Measurements from ENCODE around the gene TFDP2. TPM values are rescaled to one million over a fixed set of nuclear protein-coding genes. Genes with fewer than 3 reads are reported as not detected.
"Not testable (repeated sequence)": the region's sequence is repeated elsewhere in the genome, so short reads cannot be mapped to it uniquely, and the experiment has no call there.

Gene TFDP2
- total RNA-seq, 1 donor from 2014 or later: 42.6 TPM

DNA sequence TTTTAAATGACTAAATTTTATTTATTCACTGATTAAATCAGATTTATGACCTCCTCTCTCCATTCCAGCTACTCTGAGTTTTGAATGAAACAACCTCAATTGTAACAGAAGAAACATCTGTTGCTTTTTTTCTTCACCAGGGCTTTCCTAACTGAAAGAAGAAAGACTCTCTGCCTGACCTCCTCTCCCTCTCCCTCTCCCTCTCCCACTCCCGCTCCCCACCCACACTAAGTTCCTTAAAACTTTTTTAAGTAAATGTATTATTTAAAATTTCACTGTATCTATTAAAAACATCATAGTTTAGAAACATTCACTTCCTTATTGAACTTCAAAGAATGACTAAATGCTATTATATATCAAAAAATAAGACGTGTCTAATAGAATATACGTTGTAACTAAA, 122.0 kb downstream of the TFDP2 start:
- DNase-seq (ENCODE audit: low spot score): no peak

GRCh38 chr3:142026333-142026732, 123.0 kb downstream of the TFDP2 start:
- DNase-seq (ENCODE audit: low spot score): no peak

GRCh38 chr3:142022381-142022780, 127.0 kb downstream of the TFDP2 start:
- DNase-seq (ENCODE audit: low spot score): no peak

GRCh38 chr3:142021127-142021526, 128.2 kb downstream of the TFDP2 start:
- no peak for DNase-seq (ENCODE audit: low spot score)

- no peak for DNase-seq (ENCODE audit: low spot score)
Observed at GRCh38 chr3:142019794-142020320, 129.5 kb downstream of the TFDP2 start.

GRCh38 chr3:142013993-142014392, 135.4 kb downstream of the TFDP2 start:
- DNase-seq (ENCODE audit: low spot score): no peak

GRCh38 chr3:142013326-142013980, 135.9 kb downstream of the TFDP2 start:
- DNase-seq (ENCODE audit: low spot score): no peak

- no peak for DNase-seq (ENCODE audit: low spot score)
Observed at GRCh38 chr3:142009029-142009428, 140.3 kb downstream of the TFDP2 start.

DNA sequence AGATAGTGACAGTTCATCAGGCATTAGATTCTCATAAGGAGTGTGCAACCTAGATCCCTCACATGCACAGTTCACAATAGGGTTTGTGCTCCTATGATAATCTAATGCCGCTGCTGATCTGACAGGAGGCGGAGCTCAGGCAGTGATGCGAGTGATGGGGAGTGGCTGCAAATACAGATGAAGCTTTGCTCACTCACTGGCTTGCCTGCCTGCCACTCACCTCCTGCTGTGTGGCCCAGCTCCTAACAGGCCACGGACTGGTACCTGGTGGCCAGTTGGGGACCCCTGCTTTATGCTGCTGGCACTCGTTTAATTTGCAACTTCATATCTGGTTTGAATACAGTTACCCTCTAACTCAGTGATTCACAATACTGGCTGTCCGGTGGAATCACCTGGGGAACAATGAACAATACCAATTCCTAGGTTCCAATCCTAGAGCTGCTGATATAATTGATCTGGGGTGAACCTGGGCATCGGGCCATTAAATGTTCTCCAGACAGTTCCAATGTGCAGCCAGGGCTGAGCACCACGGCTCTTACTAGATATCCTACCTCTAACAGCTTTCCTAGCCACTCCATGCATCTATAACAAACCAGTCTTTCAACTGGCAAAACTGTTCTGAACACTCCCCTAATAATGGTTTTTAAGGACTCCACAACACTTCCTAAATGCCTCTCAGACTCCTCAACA, 141.5 kb downstream of the TFDP2 start:
- no peak for DNase-seq (ENCODE audit: low spot score)

- not testable (repeated sequence) for DNase-seq (ENCODE audit: low spot score)
Observed at GRCh38 chr3:142004957-142005356, 144.4 kb downstream of the TFDP2 start.

- no peak for DNase-seq (ENCODE audit: low spot score)
Observed at GRCh38 chr3:142004025-142004424, 145.3 kb downstream of the TFDP2 start.

DNA sequence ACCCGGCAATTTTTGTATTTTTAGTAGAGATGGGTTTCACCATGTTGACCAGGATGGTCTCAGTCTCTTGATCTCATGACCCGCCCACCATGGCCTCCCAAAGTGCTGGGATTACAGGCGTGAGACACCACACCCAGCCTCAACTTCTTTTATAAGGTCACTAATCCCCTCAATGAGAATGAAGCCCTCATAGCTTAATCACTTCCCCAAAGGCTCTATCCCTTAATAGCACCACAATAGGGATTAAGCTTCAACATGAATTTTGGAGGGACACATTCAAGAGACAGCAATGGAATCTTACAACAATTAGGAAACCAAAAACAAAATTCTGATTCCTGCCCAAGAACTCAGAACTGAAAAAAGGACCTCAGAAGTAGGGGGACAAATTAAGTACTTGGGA, 146.1 kb downstream of the TFDP2 start:
- no peak for DNase-seq (ENCODE audit: low spot score)

DNA sequence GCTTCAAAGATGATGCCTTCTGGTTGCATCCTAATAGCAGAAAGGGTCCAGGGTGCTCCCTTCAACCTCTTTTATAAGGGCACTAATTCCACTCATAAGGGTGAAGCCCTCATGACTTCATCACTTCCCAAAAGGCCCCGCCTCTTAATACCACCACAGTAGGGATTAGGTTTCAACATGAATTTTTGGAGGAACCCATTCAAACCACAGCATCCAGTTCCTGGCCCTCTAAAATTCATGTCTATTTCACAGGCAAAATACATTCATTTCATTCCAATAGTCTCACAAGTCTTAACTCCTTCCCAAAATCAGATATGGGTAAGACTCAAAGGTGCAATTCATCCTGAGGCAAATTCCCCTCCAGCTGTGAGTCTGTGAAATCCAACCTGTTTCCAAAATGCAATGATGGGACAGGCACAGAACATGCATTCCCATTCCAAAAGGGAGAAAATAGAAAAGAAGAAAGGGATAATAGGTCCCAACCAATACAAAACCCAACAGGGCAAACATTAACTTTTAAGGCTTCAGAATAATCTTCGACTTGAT, 148.9 kb downstream of the TFDP2 start:
- DNase-seq (ENCODE audit: low spot score): no peak

DNA sequence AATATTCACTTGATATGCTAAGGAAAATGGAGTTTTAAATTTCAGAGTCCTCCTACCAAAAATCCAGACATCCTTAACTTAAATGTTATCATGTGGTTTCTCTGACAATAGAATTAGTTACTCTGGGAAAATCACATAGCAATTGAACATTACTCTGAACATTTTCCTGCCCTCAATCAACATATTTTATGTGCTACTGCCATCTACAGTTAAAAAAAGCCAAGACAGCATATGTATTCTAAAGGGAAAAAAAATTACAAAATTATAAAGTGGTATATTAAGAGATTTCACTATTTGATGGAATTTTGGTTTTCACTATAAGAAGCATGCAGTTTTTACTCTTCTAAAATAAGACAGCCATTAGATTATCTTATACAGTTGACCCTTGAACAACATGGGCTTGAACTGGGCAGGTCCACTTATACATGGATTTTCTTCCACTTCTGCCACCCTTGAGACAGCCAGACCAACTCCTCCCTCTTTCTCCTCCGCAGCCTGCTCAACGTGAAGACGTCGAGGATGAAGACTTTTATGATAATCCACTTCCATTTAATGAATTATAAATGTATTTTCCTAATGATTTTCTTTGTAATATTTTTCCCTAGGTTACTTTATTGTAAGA, 150.6 kb downstream of the TFDP2 start:
- DNase-seq (ENCODE audit: low spot score): no peak

GRCh38 chr3:141996437-141996836, 152.9 kb downstream of the TFDP2 start:
- no peak for DNase-seq (ENCODE audit: low spot score)

DNA sequence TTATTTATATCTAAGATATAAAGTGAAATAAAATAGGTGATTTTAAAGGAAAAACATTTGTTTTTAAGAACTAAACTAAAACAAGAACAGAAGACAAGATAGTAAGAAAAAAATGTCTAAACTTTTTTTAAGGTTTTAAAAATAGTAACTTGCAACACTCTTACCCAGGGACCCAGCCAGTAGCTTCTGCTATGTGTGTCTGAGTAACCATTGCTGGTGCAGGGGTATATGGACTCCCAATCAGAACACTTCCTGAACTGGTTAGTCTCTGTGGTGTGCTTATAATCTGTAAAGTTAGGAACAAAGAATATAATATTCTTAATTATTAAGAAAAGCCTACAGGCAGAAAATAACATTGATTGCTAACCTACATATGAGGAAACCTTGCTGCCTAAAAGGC, 154.5 kb downstream of the TFDP2 start:
- DNase-seq (ENCODE audit: low spot score): no peak

DNA sequence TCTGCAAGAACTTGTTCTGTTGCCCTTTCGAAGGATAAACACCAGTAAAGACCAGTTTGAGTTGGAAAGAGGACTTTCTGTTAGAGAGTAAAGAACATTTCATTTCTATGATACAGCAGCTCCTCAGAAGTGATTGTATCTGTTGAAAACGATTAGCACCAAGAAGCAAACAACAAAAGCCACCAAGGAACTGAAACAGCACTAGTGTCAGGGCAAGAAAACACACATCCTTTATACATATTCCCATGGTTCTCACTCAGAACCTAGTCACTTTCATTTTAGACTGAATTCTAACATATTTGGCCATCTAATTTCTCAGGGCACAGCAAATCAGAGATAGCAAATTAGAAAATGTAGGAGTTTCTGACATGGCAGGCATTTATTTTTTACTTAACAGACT, 156.8 kb downstream of the TFDP2 start:
- no peak for DNase-seq (ENCODE audit: low spot score)

DNA sequence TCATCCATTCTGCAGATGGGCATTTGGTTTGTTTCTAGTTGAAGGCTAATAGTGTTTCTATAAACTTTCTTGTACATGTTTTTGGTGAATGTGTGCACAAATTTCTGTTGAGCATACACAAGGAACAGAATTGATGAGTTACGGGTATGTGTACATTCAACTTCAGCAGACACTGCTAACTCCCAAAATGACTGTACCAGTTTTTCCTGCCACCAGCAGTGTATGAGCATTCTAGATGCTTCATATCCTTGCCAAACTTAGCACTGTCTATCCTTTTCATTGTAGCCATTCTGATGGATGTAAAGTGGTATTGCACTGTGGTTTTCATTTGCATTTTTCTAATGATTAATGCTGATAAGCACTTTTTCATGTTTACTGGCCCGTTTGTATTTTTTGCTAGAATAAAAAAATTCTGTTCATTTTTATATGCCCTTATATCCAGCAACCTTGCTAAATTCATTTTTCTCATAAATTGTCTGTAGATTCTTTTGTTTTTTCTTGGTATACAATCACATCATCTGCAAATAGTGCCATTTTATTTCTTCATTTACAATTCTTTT, 162.7 kb downstream of the TFDP2 start:
- DNase-seq (ENCODE audit: low spot score): no peak

- no peak for DNase-seq (ENCODE audit: low spot score)
Observed at GRCh38 chr3:141981084-141981483, 168.3 kb downstream of the TFDP2 start.

DNA sequence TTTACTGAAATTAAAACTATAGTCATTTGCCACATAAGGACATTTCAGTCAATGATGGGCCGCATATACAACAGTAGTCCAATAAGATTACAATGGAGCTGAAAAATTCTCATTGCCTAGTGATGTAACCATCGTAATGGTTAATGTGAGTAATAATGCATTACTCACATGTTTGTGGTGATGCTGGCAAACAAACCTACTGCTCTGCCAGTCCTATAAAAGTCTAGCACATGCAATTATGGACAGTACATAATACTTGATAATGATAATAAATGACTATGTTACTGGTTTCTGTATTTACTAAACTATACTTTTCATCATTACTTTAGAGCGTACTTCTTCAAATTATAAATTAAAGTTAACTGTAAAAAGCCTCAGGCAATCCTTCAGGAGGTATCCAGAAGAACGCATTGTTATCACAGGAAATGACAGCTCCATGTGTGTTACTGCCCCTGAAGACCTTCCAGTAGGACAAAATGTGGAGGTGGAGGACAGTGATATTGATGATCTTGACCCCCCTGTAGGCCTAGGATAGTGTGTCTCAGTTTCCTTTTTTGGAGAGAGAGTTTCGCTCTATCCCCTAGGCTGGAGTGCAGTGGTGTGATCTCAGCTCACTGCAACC, 170.2 kb downstream of the TFDP2 start:
- DNase-seq (ENCODE audit: low spot score): no peak

GRCh38 chr3:141974777-141975176, 174.6 kb downstream of the TFDP2 start:
- DNase-seq (ENCODE audit: low spot score): not testable (repeated sequence)

All from mesenteric fat pad (tissue), 1 donor.